Sigmoid colon (tissue), 7 donors: ENCODE data around the gene MMP2. TPM values are rescaled to one million over a fixed set of nuclear protein-coding genes. Genes with fewer than 3 reads are reported as not detected.
A peak's percentile ranks its signal among the peaks of the same experiment; 100 is the strongest.

Experiments used
- DNase-seq: peaks from one replicate; pipeline ENCODE4 v3.0.0-alpha.2; 2019
- H3K27ac ChIP-seq, 4 donors: fragments of 200-600 bp; sonication (generic); one replicate each; pipeline ENCODE4 v1.5.1; 2016 to 2019; ENCODE audit warnings: mild to moderate bottlenecking in 1 of 4
- H3K27me3 ChIP-seq, 3 donors: fragments of 200-600 bp; sonication (generic); one replicate each; pipeline ENCODE4 v1.5.1; 2019; ENCODE audit warnings: mild to moderate bottlenecking in 1 of 3
- H3K36me3 ChIP-seq, 4 donors: fragments of 200-600 bp; sonication (generic); one replicate each; pipeline ENCODE4 v1.5.1; 2016 to 2019
- H3K4me1 ChIP-seq, 4 donors: fragments of 200-600 bp; sonication (generic); one replicate each; pipeline ENCODE4 v1.5.1; 2017 to 2019
- H3K4me3 ChIP-seq, 4 donors: fragments of 200-600 bp; sonication (generic); one replicate each; pipeline ENCODE4 v1.5.1; 2017 to 2019; ENCODE audit warnings: mild to moderate bottlenecking in 2 of 4, moderate library complexity in 1 of 4
- H3K9me3 ChIP-seq, 4 donors: fragments of 200-600 bp in 3 of 4; sonication (generic) in 3 of 4; one replicate each; pipeline versions ENCODE4 v1.5.1 to v1.6.1; 2013 to 2019
- CTCF ChIP-seq, 4 experiments: fragments of 450-650 bp in 3 of 4; fragments of 200-600 bp in 1 of 4; IDR thresholded peaks; one replicate each; pipeline ENCODE4 v1.5.1; 2016 to 2019; ENCODE audit warnings: antibody characterized with exemption in 4 of 4, mild to moderate bottlenecking in 3 of 4, moderate library complexity in 2 of 4
- EP300 ChIP-seq, 4 donors: sonication (generic); formaldehyde crosslinking; IDR thresholded peaks; one replicate each; pipeline ENCODE4 v1.6.1; 2017; ENCODE audit warnings: antibody characterized with exemption in 4 of 4
- POLR2A ChIP-seq, 2 donors: fragments of 450-650 bp; IDR thresholded peaks; one replicate each; pipeline ENCODE4 v1.6.1; 2016; ENCODE audit warnings: antibody characterized with exemption in 2 of 2, mild to moderate bottlenecking in 2 of 2, moderate library complexity in 2 of 2
- POLR2AphosphoS5 ChIP-seq, 4 donors: sonication (generic); formaldehyde crosslinking; IDR thresholded peaks; one replicate each; pipeline ENCODE4 v1.6.1; 2017; ENCODE audit warnings: antibody characterized with exemption in 4 of 4
- WGBS, 2 donors: extraction: QIAGEN DNeasy Blood & Tissue Kit; methylation state at CpG; one replicate each; pipeline ENCODE4 v1.1.7; 2013; 5-methylcytosine and 5-hydroxymethylcytosine counted together
- intact Hi-C: fragments of 100-400 bp; cut with DNase I; formaldehyde crosslinking; loops from one replicate; pipeline ENCODE4 v1.15.1; 2023
- polyA plus RNA-seq, 3 donors: library from polyadenylated mRNA; stranded (reverse); fragments of 200-250 nt; gene quantifications; one replicate each; pipeline ENCODE4 v1.2.3, GENCODE V29; 2013
- total RNA-seq, 4 donors: library from RNA; depleted of rRNA; stranded (reverse); fragments of >200 nt; gene quantifications; one replicate each; pipeline ENCODE4 v1.1.0, GENCODE V29; 2016
- donor health status: healthy with polysubstance abuse.
- donor health status: Bipolar disorder and iron deficiency.
- donor health status: healthy.

Gene MMP2
- total and polyA plus RNA-seq, 7 donors = 7.2 to 280 (median 142) TPM

DNA sequence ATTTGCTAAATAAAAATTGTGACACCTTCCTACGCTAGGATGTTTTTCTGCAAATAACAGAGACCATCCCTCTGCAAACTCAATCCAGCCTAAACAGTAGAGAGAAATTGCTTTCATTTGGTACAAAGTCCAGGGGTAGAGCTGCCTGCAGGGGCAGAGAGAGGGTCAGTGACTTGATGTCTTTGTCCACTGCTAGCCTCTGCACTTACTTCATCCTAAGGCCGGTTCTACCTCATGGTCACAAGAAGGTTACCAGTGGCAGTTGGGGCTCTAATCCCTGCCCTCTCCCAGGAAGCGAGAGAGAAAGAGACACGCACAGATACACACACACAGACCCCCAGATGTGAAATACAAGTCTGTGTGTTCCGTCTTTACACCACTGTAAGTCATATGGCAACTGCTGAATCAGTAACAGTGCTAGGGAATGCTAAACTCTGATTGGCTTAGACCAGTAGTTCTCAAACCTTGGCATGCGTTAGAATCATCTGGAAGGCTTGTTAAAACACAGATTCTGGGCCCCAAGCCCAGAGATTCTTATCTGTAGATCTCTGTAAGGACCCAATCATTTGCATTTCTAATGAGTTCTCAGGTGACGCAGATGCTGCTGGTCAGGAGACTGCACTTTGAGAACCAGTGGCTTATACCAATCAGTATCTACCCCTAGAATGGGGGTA is 16.8 kb downstream of the MMP2 start:
- intact Hi-C loops = loop anchor here (10.0 kb wide), 1 partner anchor 209 kb away; no protein-coding TSS in a partner anchor
- H3K4me1 ChIP-seq = peaks cover 0 to 28% (median 23%) of the 10 kb centered on the region in 4 donors
- TF ChIP-seq EP300 (IDR thresholded peaks at IDR 0.05) = no peak
- no peak for TF ChIP-seq POLR2AphosphoS5 (IDR thresholded peaks at IDR 0.05)
- no peak overlapping the region for H3K4me3 ChIP-seq
- peak overlapping the region in 1 of 4 donors; percentile 27 for H3K27ac ChIP-seq
- no peaks in the 10 kb centered on the region for H3K27me3 ChIP-seq
- WGBS, 2 donors = 57 to 74% methylated on average over 7 of the region's 7 CpGs
- no peaks in the 10 kb centered on the region for H3K9me3 ChIP-seq
- no peak for DNase-seq
- peaks cover 0 to 10% (median 0%) of the 10 kb centered on the region in 4 donors for H3K36me3 ChIP-seq

DNA sequence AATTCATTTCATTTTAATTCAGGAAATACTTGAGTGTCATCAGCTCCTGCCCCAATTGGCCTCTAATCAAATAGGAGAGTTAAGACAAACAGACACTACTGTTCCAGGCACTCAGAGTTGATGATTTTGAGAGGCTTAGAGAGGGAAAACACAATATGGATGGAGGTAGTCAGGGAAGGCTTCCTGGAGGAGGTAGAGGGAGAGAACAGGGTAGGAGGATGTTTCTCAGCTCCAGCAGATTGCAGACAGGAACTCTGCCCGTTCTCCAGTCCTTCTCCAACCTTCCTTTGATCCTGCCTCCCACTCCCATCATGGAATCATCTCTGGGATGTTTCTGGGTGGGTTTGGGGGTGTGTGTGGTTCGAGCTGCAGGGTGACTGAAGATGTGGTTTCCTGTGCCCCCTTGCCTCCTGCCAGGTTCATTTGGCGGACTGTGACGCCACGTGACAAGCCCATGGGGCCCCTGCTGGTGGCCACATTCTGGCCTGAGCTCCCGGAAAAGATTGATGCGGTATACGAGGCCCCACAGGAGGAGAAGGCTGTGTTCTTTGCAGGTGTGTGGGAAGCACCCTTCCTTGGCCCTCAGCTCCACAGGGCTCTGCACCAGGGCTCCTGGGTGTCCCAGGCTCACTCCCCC is 17.6 kb downstream of the MMP2 start:
- TF ChIP-seq POLR2AphosphoS5 (IDR thresholded peaks at IDR 0.05) (no peak), CTCF (IDR thresholded peaks at IDR 0.05) (no peak), EP300 (IDR thresholded peaks at IDR 0.05) (no peak), POLR2A (IDR thresholded peaks at IDR 0.05) (no peak)
- DNase-seq = no peak
- Histone ChIP-seq H3K9me3 (no peaks in the 10 kb centered on the region), H3K27me3 (no peaks in the 10 kb centered on the region), H3K36me3 (peaks cover 0 to 10% (median 0%) of the 10 kb centered on the region in 4 donors), H3K4me3 (no peak overlapping the region), H3K4me1 (peaks cover 0 to 36% (median 30%) of the 10 kb centered on the region in 4 donors), H3K27ac (no peak overlapping the region)
- 51 to 79% methylated on average over 8 of the region's 8 CpGs for WGBS, 2 donors
- intact Hi-C loops = loop anchor here (10.0 kb wide), 1 partner anchor 208 kb away; no protein-coding TSS in a partner anchor

DNA sequence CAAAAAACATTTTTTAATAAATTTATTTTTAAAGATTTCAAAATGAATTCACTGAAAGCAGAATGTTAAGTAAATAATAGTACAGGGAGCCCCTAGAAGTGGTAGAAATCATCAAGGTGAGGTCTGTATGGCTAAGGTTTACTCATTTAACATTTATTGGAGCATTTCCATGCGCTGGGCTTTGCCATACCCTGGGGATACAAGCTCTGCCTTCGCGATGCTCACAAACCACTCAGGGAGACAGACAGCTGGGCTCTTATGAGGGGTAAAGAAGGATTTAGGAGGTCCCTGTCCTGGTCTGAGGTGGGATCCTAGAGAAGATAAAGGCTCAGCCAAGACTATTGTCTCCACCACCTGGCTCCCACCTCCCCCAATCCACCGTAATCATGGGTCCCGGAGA is 18.6 kb downstream of the MMP2 start:
- TF ChIP-seq POLR2AphosphoS5 (IDR thresholded peaks at IDR 0.05) = no peak
- TF ChIP-seq EP300 (IDR thresholded peaks at IDR 0.05) = no peak
- TF ChIP-seq POLR2A (IDR thresholded peaks at IDR 0.05) = no peak
- TF ChIP-seq CTCF (IDR thresholded peaks at IDR 0.05) = no peak
- H3K4me3 ChIP-seq = no peak overlapping the region
- 86 to 95% methylated on average over 5 of the region's 5 CpGs for WGBS, 2 donors
- no peaks in the 10 kb centered on the region for H3K9me3 ChIP-seq
- no peaks in the 10 kb centered on the region for H3K27me3 ChIP-seq
- DNase-seq = no peak
- H3K27ac ChIP-seq = no peak overlapping the region
- intact Hi-C loops = loop anchor here (10.0 kb wide), 1 partner anchor 207 kb away; no protein-coding TSS in a partner anchor
- peaks cover 0 to 45% (median 39%) of the 10 kb centered on the region in 4 donors for H3K4me1 ChIP-seq
- H3K36me3 ChIP-seq = peaks cover 0 to 10% (median 0%) of the 10 kb centered on the region in 4 donors

- no peak overlapping the region for H3K4me3 ChIP-seq
- TF ChIP-seq EP300 (IDR thresholded peaks at IDR 0.05) (no peak), POLR2A (IDR thresholded peaks at IDR 0.05) (no peak), CTCF (IDR thresholded peaks at IDR 0.05) (no peak), POLR2AphosphoS5 (IDR thresholded peaks at IDR 0.05) (no peak)
- DNase-seq = peak; percentile 49
- H3K9me3 ChIP-seq = no peaks in the 10 kb centered on the region
- WGBS, 2 donors = 84 to 86% methylated on average over 6 of the region's 6 CpGs
- peaks cover 0 to 51% (median 45%) of the 10 kb centered on the region in 4 donors for H3K4me1 ChIP-seq
- intact Hi-C loops = loop anchor here (10.0 kb wide), 1 partner anchor 207 kb away; no protein-coding TSS in a partner anchor
- no peaks in the 10 kb centered on the region for H3K27me3 ChIP-seq
- peaks cover 0 to 7% (median 0%) of the 10 kb centered on the region in 4 donors for H3K36me3 ChIP-seq
- H3K27ac ChIP-seq = no peak overlapping the region
These were observed 19.1 kb downstream of the MMP2 start for GRCh38 chr16:55498101-55498500.

GRCh38 chr16:55499281-55499680 is 20.3 kb downstream of the MMP2 start:
- no peaks in the 10 kb centered on the region for H3K27me3 ChIP-seq

More at GRCh38 chr16:55499281-55499680, 20.3 kb downstream of the MMP2 start:
- Histone ChIP-seq H3K4me1 (peaks cover 0 to 57% (median 49%) of the 10 kb centered on the region in 4 donors), H3K4me3 (no peak overlapping the region), H3K27ac (no peak overlapping the region), H3K9me3 (no peaks in the 10 kb centered on the region), H3K36me3 (peaks cover 0 to 4% (median 0%) of the 10 kb centered on the region in 4 donors)
- 52 to 82% methylated on average over 3 of the region's 3 CpGs for WGBS, 2 donors
- intact Hi-C loops = loop anchor here (10.0 kb wide), 1 partner anchor 206 kb away; no protein-coding TSS in a partner anchor
- TF ChIP-seq POLR2A (IDR thresholded peaks at IDR 0.05) = no peak
- TF ChIP-seq EP300 (IDR thresholded peaks at IDR 0.05) = no peak
- TF ChIP-seq POLR2AphosphoS5 (IDR thresholded peaks at IDR 0.05) = no peak
- TF ChIP-seq CTCF (IDR thresholded peaks at IDR 0.05) = no peak
- DNase-seq = no peak
